ENCODE data around the gene CDC42EP4.
A peak's percentile ranks its signal among the peaks of the same experiment; 100 is the strongest.

Gene CDC42EP4

GRCh38 chr17:73352261-73352660, 40.5 kb upstream of the CDC42EP4 start:
- H3K9ac ChIP-seq (ENCODE audit: low read depth in 1 of 2, low read length in 2 of 2) = no peak overlapping the region
- H3K9me3 ChIP-seq (ENCODE audit: control insufficient read depth in 2 of 2, low read length in 2 of 2) = no peaks in the 10 kb centered on the region
- no peak overlapping the region for H3K4me3 ChIP-seq (ENCODE audit: low read length in 2 of 2)
- no peaks in the 10 kb centered on the region for H3K27me3 ChIP-seq (ENCODE audit: control insufficient read depth in 2 of 2, insufficient read depth in 2 of 2, low read length in 2 of 2)
- H3K27ac ChIP-seq (ENCODE audit: low read depth in 2 of 2, low read length in 2 of 2) = no peak overlapping the region
- no peaks in the 10 kb centered on the region for H3K4me1 ChIP-seq (ENCODE audit: control insufficient read depth in 2 of 2, insufficient read depth in 2 of 2, low read length in 2 of 2)
- H3K36me3 ChIP-seq (ENCODE audit: control insufficient read depth in 2 of 2, insufficient read depth in 2 of 2, low read length in 2 of 2) = no peaks in the 10 kb centered on the region

GRCh38 chr17:73351764-73352163, 40.0 kb upstream of the CDC42EP4 start:
- Histone ChIP-seq H3K27me3 (ENCODE audit: control insufficient read depth in 2 of 2, insufficient read depth in 2 of 2, low read length in 2 of 2) (no peaks in the 10 kb centered on the region), H3K4me1 (ENCODE audit: control insufficient read depth in 2 of 2, insufficient read depth in 2 of 2, low read length in 2 of 2) (no peaks in the 10 kb centered on the region), H3K9ac (ENCODE audit: low read depth in 1 of 2, low read length in 2 of 2) (no peak overlapping the region), H3K27ac (ENCODE audit: low read depth in 2 of 2, low read length in 2 of 2) (no peak overlapping the region), H3K9me3 (ENCODE audit: control insufficient read depth in 2 of 2, low read length in 2 of 2) (no peaks in the 10 kb centered on the region), H3K4me3 (ENCODE audit: low read length in 2 of 2) (no peak overlapping the region), H3K36me3 (ENCODE audit: control insufficient read depth in 2 of 2, insufficient read depth in 2 of 2, low read length in 2 of 2) (no peaks in the 10 kb centered on the region)

GRCh38 chr17:73350864-73351263, 39.1 kb upstream of the CDC42EP4 start:
- Histone ChIP-seq H3K4me3 (ENCODE audit: low read length in 2 of 2) (no peak overlapping the region), H3K27ac (ENCODE audit: low read depth in 2 of 2, low read length in 2 of 2) (no peak overlapping the region), H3K27me3 (ENCODE audit: control insufficient read depth in 2 of 2, insufficient read depth in 2 of 2, low read length in 2 of 2) (no peaks in the 10 kb centered on the region), H3K9ac (ENCODE audit: low read depth in 1 of 2, low read length in 2 of 2) (no peak overlapping the region), H3K4me1 (ENCODE audit: control insufficient read depth in 2 of 2, insufficient read depth in 2 of 2, low read length in 2 of 2) (no peaks in the 10 kb centered on the region), H3K36me3 (ENCODE audit: control insufficient read depth in 2 of 2, insufficient read depth in 2 of 2, low read length in 2 of 2) (no peaks in the 10 kb centered on the region), H3K9me3 (ENCODE audit: control insufficient read depth in 2 of 2, low read length in 2 of 2) (no peaks in the 10 kb centered on the region)

- H3K4me1 ChIP-seq (ENCODE audit: control insufficient read depth in 2 of 2, insufficient read depth in 2 of 2, low read length in 2 of 2) = no peaks in the 10 kb centered on the region
- H3K9me3 ChIP-seq (ENCODE audit: control insufficient read depth in 2 of 2, low read length in 2 of 2) = no peaks in the 10 kb centered on the region
- peak overlapping the region in 1 of 2 donors; percentile 48 for H3K27ac ChIP-seq (ENCODE audit: low read depth in 2 of 2, low read length in 2 of 2)
- no peak overlapping the region for H3K4me3 ChIP-seq (ENCODE audit: low read length in 2 of 2)
- no peaks in the 10 kb centered on the region for H3K27me3 ChIP-seq (ENCODE audit: control insufficient read depth in 2 of 2, insufficient read depth in 2 of 2, low read length in 2 of 2)
- H3K36me3 ChIP-seq (ENCODE audit: control insufficient read depth in 2 of 2, insufficient read depth in 2 of 2, low read length in 2 of 2) = no peaks in the 10 kb centered on the region
- no peak overlapping the region for H3K9ac ChIP-seq (ENCODE audit: low read depth in 1 of 2, low read length in 2 of 2)
Measured at GRCh38 chr17:73349647-73350046, 37.8 kb upstream of the CDC42EP4 start.

GRCh38 chr17:73349138-73349537, 37.3 kb upstream of the CDC42EP4 start:
- Histone ChIP-seq H3K36me3 (ENCODE audit: control insufficient read depth in 2 of 2, insufficient read depth in 2 of 2, low read length in 2 of 2) (no peaks in the 10 kb centered on the region), H3K27me3 (ENCODE audit: control insufficient read depth in 2 of 2, insufficient read depth in 2 of 2, low read length in 2 of 2) (no peaks in the 10 kb centered on the region), H3K9me3 (ENCODE audit: control insufficient read depth in 2 of 2, low read length in 2 of 2) (no peaks in the 10 kb centered on the region), H3K4me3 (ENCODE audit: low read length in 2 of 2) (no peak overlapping the region), H3K27ac (ENCODE audit: low read depth in 2 of 2, low read length in 2 of 2) (peak overlapping the region in 1 of 2 donors; percentile 48), H3K9ac (ENCODE audit: low read depth in 1 of 2, low read length in 2 of 2) (no peak overlapping the region), H3K4me1 (ENCODE audit: control insufficient read depth in 2 of 2, insufficient read depth in 2 of 2, low read length in 2 of 2) (no peaks in the 10 kb centered on the region)

GRCh38 chr17:73348829-73349095, 37.0 kb upstream of the CDC42EP4 start:
- no peak overlapping the region for H3K9ac ChIP-seq (ENCODE audit: low read depth in 1 of 2, low read length in 2 of 2)
- H3K4me1 ChIP-seq (ENCODE audit: control insufficient read depth in 2 of 2, insufficient read depth in 2 of 2, low read length in 2 of 2) = no peaks in the 10 kb centered on the region
- H3K9me3 ChIP-seq (ENCODE audit: control insufficient read depth in 2 of 2, low read length in 2 of 2) = no peaks in the 10 kb centered on the region
- H3K4me3 ChIP-seq (ENCODE audit: low read length in 2 of 2) = no peak overlapping the region
- H3K27ac ChIP-seq (ENCODE audit: low read depth in 2 of 2, low read length in 2 of 2) = peak overlapping the region in 1 of 2 donors; percentile 48
- no peaks in the 10 kb centered on the region for H3K27me3 ChIP-seq (ENCODE audit: control insufficient read depth in 2 of 2, insufficient read depth in 2 of 2, low read length in 2 of 2)
- H3K36me3 ChIP-seq (ENCODE audit: control insufficient read depth in 2 of 2, insufficient read depth in 2 of 2, low read length in 2 of 2) = no peaks in the 10 kb centered on the region

GRCh38 chr17:73348018-73348828, 36.4 kb upstream of the CDC42EP4 start:
- Histone ChIP-seq H3K4me3 (ENCODE audit: low read length in 2 of 2) (no peak overlapping the region), H3K27me3 (ENCODE audit: control insufficient read depth in 2 of 2, insufficient read depth in 2 of 2, low read length in 2 of 2) (no peaks in the 10 kb centered on the region), H3K27ac (ENCODE audit: low read depth in 2 of 2, low read length in 2 of 2) (peak overlapping the region in 1 of 2 donors; percentile 48), H3K36me3 (ENCODE audit: control insufficient read depth in 2 of 2, insufficient read depth in 2 of 2, low read length in 2 of 2) (no peaks in the 10 kb centered on the region), H3K9me3 (ENCODE audit: control insufficient read depth in 2 of 2, low read length in 2 of 2) (no peaks in the 10 kb centered on the region), H3K9ac (ENCODE audit: low read depth in 1 of 2, low read length in 2 of 2) (no peak overlapping the region), H3K4me1 (ENCODE audit: control insufficient read depth in 2 of 2, insufficient read depth in 2 of 2, low read length in 2 of 2) (no peaks in the 10 kb centered on the region)

- Histone ChIP-seq H3K4me1 (ENCODE audit: control insufficient read depth in 2 of 2, insufficient read depth in 2 of 2, low read length in 2 of 2) (peaks cover under 1 to 4% of the 10 kb centered on the region in 2 donors), H3K9me3 (ENCODE audit: control insufficient read depth in 2 of 2, low read length in 2 of 2) (no peaks in the 10 kb centered on the region), H3K36me3 (ENCODE audit: control insufficient read depth in 2 of 2, insufficient read depth in 2 of 2, low read length in 2 of 2) (no peaks in the 10 kb centered on the region), H3K9ac (ENCODE audit: low read depth in 1 of 2, low read length in 2 of 2) (no peak overlapping the region), H3K27ac (ENCODE audit: low read depth in 2 of 2, low read length in 2 of 2) (peak overlapping the region in 1 of 2 donors; percentile 43), H3K27me3 (ENCODE audit: control insufficient read depth in 2 of 2, insufficient read depth in 2 of 2, low read length in 2 of 2) (no peaks in the 10 kb centered on the region), H3K4me3 (ENCODE audit: low read length in 2 of 2) (no peak overlapping the region)
Measured at GRCh38 chr17:73347351-73347750, 35.5 kb upstream of the CDC42EP4 start.

- no peaks in the 10 kb centered on the region for H3K9me3 ChIP-seq (ENCODE audit: control insufficient read depth in 2 of 2, low read length in 2 of 2)
- H3K9ac ChIP-seq (ENCODE audit: low read depth in 1 of 2, low read length in 2 of 2) = no peak overlapping the region
- H3K27ac ChIP-seq (ENCODE audit: low read depth in 2 of 2, low read length in 2 of 2) = no peak overlapping the region
- no peak overlapping the region for H3K4me3 ChIP-seq (ENCODE audit: low read length in 2 of 2)
- H3K36me3 ChIP-seq (ENCODE audit: control insufficient read depth in 2 of 2, insufficient read depth in 2 of 2, low read length in 2 of 2) = no peaks in the 10 kb centered on the region
- no peaks in the 10 kb centered on the region for H3K27me3 ChIP-seq (ENCODE audit: control insufficient read depth in 2 of 2, insufficient read depth in 2 of 2, low read length in 2 of 2)
- peaks cover 4 to 5% of the 10 kb centered on the region in 2 donors for H3K4me1 ChIP-seq (ENCODE audit: control insufficient read depth in 2 of 2, insufficient read depth in 2 of 2, low read length in 2 of 2)
Measured at GRCh38 chr17:73346501-73347162, 34.8 kb upstream of the CDC42EP4 start.

GRCh38 chr17:73343739-73344454, 32.1 kb upstream of the CDC42EP4 start:
- no peaks in the 10 kb centered on the region for H3K9me3 ChIP-seq (ENCODE audit: control insufficient read depth in 2 of 2, low read length in 2 of 2)
- no peaks in the 10 kb centered on the region for H3K36me3 ChIP-seq (ENCODE audit: control insufficient read depth in 2 of 2, insufficient read depth in 2 of 2, low read length in 2 of 2)
- no peak overlapping the region for H3K4me3 ChIP-seq (ENCODE audit: low read length in 2 of 2)
- H3K27me3 ChIP-seq (ENCODE audit: control insufficient read depth in 2 of 2, insufficient read depth in 2 of 2, low read length in 2 of 2) = no peaks in the 10 kb centered on the region
- H3K27ac ChIP-seq (ENCODE audit: low read depth in 2 of 2, low read length in 2 of 2) = peak overlapping the region in 1 of 2 donors; percentile 61
- H3K9ac ChIP-seq (ENCODE audit: low read depth in 1 of 2, low read length in 2 of 2) = no peak overlapping the region
- H3K4me1 ChIP-seq (ENCODE audit: control insufficient read depth in 2 of 2, insufficient read depth in 2 of 2, low read length in 2 of 2) = peaks cover 4 to 5% of the 10 kb centered on the region in 2 donors

Measured in mucosa of rectum (tissue), 2 donors.